Mucosa of descending colon (tissue), 3 donors: Measurements from ENCODE around the gene HOXD9. TPM values are rescaled to one million over a fixed set of nuclear protein-coding genes. Genes with fewer than 3 reads are reported as not detected.

Source experiments
- ATAC-seq: fragments of 200-7000 bp; cut with Tn5 transposase; one replicate; pipeline ENCODE4 v1.9.1; 2020; ENCODE audit warnings: mild to moderate bottlenecking, moderate library complexity
- DNase-seq, 3 donors: peaks; one replicate each; pipeline ENCODE4 v3.0.0-alpha.2; 2020
- H3K36me3 ChIP-seq: fragments of 200-600 bp; one replicate; pipeline ENCODE4 v1.8.0; 2021; ENCODE audit warnings: low read depth, mild to moderate bottlenecking
- H3K4me1 ChIP-seq: fragments of 200-600 bp; one replicate; pipeline ENCODE4 v1.8.0; 2021; ENCODE audit warnings: low read depth, mild to moderate bottlenecking
- H3K4me3 ChIP-seq: fragments of 200-600 bp; one replicate; pipeline ENCODE4 v1.8.0; 2021; ENCODE audit warnings: mild to moderate bottlenecking
- H3K9me3 ChIP-seq: fragments of 200-600 bp; one replicate; pipeline ENCODE4 v1.8.0; 2021; ENCODE audit warnings: mild to moderate bottlenecking
- CTCF ChIP-seq: fragments of 200-600 bp; IDR thresholded peaks from one replicate; pipeline ENCODE4 v1.8.0; 2022; ENCODE audit warnings: antibody characterized with exemption, mild to moderate bottlenecking
- intact Hi-C, 2 donors: fragments of 100-400 bp; cut with DNase I in 1 of 2; cut with micrococcal nuclease in 1 of 2; formaldehyde crosslinking; loops; one replicate each; pipeline versions ENCODE4 v1.11.0 to v1.11.1; 2022; cut with DNase I, micrococcal nuclease
- total RNA-seq, 3 donors: library from RNA; stranded (reverse); fragmentation: NEBNext Ultra II Directional in 2 of 3; extraction: Animal tissue kit (Norgen Biotek cat#: 25700) in 2 of 3; gene quantifications; one replicate each; pipeline versions ENCODE4 v1.2.1 to v1.2.4, GENCODE V29; 2021 to 2023
- donor health status: DM: no; HTN: no; CAD: no; lungs with moderate emphysema.
- donor health status: DM: no; HTN: no; CAD: no.
- donor health status: DM: no; HTN: yes; CAD: no.

Gene HOXD9
- total RNA-seq, 3 donors from 2014 or later = 2.1 to 5.6 (median 2.2) TPM

- Histone ChIP-seq H3K36me3 (no peaks in the 10 kb centered on the region), H3K9me3 (no peaks in the 10 kb centered on the region), H3K4me3 (no peak overlapping the region), H3K4me1 (peaks cover 18% of the 10 kb centered on the region)
- ATAC-seq (no peak), DNase-seq (no peak)
- TF ChIP-seq CTCF = no peak
- intact Hi-C loops = no loop called here
Observed at GRCh38 chr2:176109946-176110345, 12.6 kb upstream of the HOXD9 start.

GRCh38 chr2:176110415-176111308, 11.9 kb upstream of the HOXD9 start:
- ATAC-seq (no peak), DNase-seq (no peak)
- Histone ChIP-seq H3K4me3 (no peak overlapping the region), H3K9me3 (no peaks in the 10 kb centered on the region), H3K36me3 (no peaks in the 10 kb centered on the region), H3K4me1 (peaks cover 19% of the 10 kb centered on the region)
- no peak for TF ChIP-seq CTCF
- intact Hi-C loops = no loop called here

GRCh38 chr2:176111309-176111663, 11.2 kb upstream of the HOXD9 start:
- peak in 2 of 3 donors; percentile 71 to 75 for DNase-seq

GRCh38 chr2:176111846-176112374, 10.6 kb upstream of the HOXD9 start:
- Histone ChIP-seq H3K4me3 (no peak overlapping the region), H3K36me3 (no peaks in the 10 kb centered on the region), H3K4me1 (peaks cover 15% of the 10 kb centered on the region), H3K9me3 (no peaks in the 10 kb centered on the region)
- DNase-seq = no peak
- ATAC-seq = no peak
- no peak for TF ChIP-seq CTCF
- intact Hi-C loops = no loop called here

More at GRCh38 chr2:176111309-176111663, 11.2 kb upstream of the HOXD9 start:
- no peak overlapping the region for H3K4me3 ChIP-seq
- peaks cover 21% of the 10 kb centered on the region for H3K4me1 ChIP-seq
- intact Hi-C loops = no loop called here
- no peaks in the 10 kb centered on the region for H3K9me3 ChIP-seq
- ATAC-seq = peak; percentile 44
- TF ChIP-seq CTCF = peak; percentile 64
- no peaks in the 10 kb centered on the region for H3K36me3 ChIP-seq

- intact Hi-C loops = no loop called here
- DNase-seq (no peak), ATAC-seq (no peak)
- no peaks in the 10 kb centered on the region for H3K9me3 ChIP-seq
- peaks cover 12% of the 10 kb centered on the region for H3K4me1 ChIP-seq
- no peak overlapping the region for H3K4me3 ChIP-seq
- TF ChIP-seq CTCF = no peak
- no peaks in the 10 kb centered on the region for H3K36me3 ChIP-seq
Observed at GRCh38 chr2:176112375-176113302, 9.9 kb upstream of the HOXD9 start.
